GM19467 (cell line): Measurements from ENCODE around the gene UCP3.
"Not testable (repeated sequence)": the region's sequence is repeated elsewhere in the genome, so short reads cannot be mapped to it uniquely, and the experiment has no call there.

ENCODE experiments used
- ATAC-seq: cut with Tn5 transposase; IDR thresholded peaks from one replicate; pipeline ENCODE4 v1.9.1; 2021; ENCODE audit warnings: mild to moderate bottlenecking, moderate library complexity; ENCODE audit not compliant: unreplicated experiment

UCP3 gene

DNA sequence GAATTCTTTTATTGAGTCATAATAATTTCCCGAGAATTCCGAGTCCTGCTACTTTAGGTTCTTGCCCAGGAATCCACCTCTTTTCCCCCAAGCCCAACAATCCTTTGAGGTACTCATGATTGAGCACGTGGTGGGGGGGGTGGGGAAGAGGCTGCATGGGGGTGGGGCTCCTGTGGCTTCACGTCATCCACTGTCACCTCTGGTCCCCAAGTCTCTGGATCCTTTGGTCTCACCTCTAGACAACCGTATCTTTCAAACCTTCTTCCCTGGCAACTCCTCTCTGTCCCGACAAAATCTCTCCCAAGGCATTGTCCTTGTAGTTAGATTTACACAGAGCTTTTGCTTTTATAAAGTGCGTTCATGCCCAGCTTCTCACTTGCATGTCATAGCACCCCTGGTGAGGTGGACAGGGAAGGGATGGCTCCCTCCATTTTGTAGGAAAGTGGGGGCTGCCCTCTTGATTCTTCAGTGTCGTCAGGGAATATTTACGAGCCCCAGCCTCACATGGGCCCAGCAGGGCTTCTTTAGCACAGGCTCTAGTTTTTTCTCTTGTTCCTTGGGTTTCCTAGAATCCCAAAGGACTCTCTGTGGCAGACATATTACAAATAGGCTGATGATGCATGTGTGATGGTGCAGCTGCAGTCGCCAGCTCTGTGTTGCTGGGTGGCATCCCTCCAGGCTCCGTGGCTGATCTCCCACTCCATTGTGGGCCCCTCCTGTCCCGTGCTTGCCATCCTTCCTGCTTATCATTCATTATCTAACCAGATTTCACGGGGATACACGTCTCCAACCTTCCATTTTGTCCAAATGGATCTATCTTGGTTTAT is 8.4 kb downstream of the UCP3 start:
- ATAC-seq: no peak

DNA sequence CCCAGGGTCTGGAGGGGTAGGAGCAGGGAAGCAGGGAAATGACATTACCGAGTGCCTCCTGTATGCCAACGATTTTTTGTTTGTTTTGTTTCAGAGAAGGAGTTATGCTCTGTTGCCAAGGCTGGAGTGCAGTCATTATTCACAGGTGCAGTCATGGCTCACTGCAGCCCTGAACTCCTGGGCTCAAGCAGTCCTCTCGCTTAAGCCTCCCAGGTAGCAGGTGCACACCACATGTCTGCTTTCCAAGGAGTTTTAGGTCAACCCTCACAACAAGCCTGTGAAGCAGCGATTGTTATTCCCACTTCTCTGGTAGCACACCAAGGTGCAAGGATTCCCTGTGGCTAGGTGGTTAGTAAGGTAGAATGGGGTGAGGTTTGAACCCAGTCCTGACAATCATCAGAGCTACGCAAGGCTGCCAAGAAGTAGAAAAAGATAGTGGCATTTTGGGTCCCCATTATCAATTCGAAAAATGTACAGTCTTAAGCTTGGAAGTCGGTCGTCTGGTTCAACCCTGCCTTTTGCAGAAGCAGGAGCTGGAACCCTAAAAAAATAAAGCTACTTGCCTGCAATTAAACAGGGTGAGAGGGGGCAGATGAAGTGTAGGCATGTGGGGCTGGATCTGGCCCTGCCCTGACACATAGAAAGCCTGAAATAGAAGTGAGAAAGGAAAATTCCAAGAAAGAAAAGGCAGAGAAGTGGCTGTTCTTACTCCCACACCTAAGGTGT is 9.1 kb downstream of the UCP3 start:
- ATAC-seq: no peak

DNA sequence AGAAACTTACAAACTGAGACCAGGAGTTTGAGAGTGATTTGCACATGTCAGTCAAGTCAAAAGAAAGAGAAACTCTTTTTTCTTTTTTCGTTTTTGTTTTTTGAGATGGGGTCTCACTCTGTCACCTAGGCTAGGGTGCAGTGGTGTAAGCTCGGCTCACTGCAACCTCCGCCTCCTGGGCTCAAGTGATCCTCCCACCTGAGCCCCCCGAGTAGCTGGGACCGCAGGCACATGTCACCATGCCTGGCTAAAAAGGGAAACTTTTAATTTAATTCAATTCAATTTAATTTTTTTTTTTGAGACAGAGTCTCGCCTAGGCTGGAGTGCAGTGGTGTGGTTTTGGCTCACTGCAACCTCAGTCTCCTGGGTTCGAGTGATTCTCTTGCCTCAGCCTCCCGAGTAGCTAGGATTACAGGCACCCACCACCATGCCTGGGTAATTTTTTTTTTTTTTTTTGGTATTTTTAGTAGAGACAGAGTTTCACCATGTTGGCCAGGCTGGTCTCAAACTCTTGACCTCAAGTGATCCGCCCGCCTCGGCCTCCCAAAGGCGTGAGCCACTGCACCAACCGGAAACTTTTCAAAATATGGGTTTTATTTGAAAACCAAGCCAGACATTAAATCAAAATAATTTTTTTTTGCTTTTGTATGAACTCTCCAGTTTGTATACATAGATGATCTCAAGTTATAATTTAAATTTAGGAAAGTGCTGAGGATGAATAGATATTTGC is 9.9 kb downstream of the UCP3 start:
- ATAC-seq: no peak

DNA sequence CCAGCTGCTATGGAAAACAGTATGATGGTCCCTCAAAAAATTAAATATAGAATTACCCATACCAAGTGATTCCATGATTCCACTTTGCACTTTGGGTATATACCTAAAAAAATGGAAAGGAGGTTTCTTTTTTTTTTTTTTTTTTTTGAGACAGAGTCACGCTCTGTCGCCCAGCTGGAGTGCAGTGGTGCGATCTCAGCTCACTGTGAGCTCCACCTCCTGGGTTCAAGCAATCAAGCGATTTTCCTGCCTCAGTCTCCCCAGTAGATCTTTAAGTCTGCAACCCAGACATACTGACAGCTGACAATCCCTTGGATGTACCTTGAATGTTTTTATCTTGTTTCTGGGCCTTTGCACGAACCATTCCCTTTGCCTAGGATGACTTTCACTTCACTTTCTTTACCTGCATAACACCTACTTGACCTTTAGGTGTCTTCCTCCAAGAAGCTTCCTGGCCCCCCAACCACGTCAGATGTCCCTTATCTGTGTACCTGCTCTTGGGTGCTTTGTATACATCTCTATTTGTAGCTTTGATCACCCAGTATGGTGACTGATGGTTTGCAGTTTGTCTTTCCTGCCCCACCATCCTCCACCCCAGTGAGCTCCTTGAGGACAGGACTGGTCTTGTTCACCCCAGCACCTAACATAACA is 11.6 kb downstream of the UCP3 start:
- ATAC-seq: no peak

DNA sequence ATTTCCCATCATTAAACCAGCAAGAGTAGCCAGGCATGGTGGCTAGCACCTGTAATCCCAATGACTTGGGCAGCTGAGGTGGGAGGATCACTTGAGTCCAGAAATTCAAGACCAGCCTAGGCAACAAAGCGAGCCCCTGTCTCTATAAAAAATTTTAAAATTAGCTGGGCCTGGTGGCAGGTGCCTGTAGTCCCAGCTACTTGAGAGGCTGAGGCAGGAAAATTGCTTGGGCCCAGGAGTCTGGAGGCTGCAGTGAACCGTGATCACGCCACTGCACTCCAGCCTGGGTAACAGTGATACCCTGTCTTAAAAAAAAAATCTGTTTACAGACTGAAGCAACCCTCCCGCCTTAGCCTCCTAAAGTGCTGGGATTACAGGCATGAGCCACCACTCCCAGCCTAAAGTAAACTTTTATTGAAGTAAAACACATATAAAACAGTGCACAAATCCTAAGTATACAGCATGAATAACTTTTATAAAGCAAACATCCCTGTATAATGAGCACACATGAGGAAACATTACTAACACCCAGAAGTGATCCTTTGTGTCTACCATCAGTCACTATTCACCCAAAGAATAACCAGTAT is 12.6 kb downstream of the UCP3 start:
- ATAC-seq: no peak

DNA sequence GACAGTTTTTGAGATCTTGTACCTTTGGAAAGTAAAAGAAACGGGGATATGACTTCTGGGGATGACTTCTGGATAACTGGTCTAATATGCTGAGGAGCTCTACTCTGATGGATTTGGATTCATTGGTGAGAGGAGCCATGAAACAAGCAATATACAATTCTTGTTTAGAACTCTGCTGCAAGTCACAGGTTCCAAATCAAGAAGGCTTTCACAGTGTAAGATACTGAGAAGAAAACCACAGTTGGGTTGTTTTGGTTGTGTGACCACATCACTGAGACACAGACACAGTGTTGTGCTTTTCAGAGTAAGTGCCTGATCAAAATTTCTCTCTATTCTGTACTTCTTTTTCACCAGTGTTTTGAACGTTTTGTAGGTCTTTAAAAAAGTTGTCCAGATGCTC is 13.2 kb downstream of the UCP3 start:
- ATAC-seq: no peak

DNA sequence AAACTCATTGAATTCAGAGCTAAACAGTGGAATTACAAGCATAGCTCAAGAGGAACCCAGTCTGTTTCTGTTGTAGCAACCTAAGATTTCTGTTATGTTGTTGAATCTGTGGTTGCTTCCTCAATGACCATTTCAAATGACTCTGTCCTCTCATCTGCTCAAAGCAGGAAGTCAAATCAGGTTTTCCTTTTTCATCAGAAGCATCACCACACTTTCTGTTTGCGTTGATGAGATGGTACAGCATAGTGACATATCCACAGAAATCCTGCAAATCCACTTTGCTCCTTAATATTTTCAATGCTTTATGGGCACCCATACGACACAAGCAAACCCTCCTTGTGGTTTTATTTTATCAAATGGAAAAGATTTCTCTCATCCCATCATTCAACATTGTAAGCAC is 13.6 kb downstream of the UCP3 start:
- ATAC-seq: no peak

DNA sequence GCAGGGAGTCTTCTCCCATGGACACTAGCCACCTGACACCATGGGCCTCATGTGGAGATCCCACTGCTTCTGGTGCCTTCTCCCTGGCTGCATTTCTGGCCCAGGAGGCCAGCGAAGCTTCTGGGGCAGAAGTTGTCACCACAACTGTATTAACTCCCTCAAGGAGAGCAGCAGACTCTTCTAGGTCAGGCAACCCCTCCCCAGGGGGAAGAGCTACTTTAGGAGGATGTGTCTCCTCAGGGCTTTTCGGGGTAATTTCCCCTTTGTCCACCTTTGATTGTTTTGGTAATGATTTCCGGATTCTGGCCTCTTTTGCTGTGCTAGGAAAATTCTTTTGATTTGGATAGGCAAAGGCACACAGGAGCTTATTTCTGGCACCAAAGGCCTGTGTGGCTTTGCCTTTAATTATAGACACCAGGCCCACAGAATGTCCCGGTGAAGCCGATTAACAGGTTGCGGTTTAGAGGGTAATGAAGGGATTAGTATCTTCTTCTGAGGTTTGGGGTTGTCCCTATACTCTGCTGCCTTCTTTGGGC is 17.3 kb downstream of the UCP3 start:
- no peak for ATAC-seq

DNA sequence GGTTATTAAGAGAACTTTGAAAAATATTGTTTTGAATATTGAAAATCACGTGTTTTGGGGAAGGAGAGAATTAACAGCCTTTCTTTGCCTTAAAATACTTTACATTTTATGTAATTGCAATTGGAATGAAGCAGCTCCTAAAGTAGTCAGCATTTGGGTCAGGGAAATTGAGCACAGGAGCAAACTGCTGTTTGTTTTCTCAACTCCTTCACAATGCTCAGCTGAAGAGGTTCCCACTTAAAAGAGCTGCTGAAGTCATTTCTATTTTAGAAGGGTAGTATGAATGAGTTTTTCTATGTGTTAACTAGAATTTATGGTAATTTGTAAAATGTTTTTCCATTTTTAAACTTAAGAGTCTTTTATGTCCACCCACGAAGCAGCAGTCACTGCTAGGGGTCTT is 18.2 kb downstream of the UCP3 start:
- no peak for ATAC-seq

DNA sequence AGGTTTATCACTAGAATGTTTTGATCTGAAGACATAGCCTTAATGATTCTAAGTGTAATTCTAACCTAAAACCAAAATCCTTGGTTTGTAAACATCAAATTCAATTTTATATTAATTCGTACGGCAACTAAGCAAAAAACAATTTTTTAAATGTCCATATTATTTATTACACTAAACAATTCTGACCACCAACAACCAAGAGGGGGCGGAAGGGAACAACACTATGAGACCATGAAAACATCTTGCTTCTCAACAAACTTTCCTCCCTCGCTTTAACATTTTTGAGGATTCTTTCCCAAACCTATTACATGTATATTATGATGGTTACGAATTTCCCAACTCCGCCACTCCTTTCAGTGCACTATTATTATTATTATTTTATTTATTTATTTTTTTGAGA is 19.7 kb downstream of the UCP3 start:
- ATAC-seq: no peak

DNA sequence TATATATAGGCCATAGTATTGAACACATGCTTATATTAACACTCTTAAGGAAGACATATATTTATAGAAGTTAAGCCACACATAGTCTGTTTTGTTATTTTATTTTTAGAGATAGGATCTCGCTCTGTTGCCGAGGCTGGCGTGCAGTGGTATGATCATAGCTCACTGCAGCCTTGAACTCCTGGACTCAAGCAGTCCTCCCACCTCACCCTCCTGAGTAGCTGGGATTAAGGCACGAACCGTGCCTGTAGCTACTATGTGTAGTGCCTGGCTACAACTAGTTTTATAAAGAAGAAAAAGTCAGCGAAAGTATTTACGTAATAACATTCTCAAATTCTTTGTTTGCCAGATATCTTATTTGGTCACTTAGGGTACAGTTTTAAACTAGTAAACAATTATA is 20.7 kb downstream of the UCP3 start:
- ATAC-seq: no peak

DNA sequence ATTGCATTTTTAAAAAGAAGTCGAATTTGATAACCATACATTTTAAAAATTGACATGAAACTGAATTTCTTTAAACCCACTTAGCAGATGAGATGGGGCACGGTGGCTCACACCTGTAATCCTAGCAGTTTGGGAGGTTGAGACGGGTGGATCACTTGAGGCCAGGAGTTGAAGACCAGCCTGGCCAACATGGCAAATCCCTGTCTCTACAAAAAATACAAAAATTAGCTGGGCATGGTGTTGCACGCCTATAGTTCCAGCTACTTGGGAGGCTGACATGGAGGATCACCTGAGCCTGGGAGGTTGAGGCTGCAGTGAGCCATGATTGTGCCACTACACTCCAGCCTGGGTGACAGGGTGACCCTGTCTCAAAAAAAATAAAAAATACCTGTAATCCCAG is 23.2 kb downstream of the UCP3 start:
- ATAC-seq: not testable (repeated sequence)

DNA sequence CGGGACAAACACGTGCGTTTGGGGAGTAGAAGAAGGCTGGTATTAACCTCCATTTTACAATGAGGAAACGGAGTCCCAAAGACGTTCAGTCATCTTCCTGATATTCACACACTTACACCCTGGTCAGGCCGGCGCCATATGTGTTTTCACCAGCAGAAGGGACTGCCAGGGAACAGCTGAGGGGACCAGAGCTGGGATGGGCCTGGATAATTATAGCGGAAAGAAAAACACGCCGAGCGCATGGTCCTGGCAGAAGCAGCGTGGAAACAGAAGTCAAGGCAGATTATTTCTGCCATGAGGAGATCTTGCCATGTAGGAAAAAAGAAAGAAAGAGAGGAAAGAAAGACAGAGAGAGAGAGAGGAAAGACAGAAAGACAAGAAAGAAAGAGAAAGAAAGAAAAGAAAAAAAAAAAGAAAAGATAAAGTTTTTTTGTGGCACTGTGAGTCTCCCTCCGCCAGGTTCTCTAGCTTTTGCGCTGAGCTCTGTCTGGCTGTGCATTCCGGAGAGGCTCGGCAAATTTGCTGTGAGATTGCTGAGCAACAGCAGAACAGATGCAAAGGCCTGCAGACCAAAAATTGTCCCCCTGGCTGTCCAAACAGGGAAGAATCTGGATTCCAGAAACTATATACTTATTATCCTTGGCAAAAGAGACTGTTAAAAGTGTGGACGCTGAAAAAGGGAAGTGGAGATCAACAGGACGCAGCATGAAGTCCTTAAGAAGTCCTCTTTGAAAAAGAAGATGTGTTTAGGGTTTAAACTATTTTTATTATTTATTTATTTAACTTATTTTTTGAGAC is 24.9 kb downstream of the UCP3 start:
- ATAC-seq: no peak

DNA sequence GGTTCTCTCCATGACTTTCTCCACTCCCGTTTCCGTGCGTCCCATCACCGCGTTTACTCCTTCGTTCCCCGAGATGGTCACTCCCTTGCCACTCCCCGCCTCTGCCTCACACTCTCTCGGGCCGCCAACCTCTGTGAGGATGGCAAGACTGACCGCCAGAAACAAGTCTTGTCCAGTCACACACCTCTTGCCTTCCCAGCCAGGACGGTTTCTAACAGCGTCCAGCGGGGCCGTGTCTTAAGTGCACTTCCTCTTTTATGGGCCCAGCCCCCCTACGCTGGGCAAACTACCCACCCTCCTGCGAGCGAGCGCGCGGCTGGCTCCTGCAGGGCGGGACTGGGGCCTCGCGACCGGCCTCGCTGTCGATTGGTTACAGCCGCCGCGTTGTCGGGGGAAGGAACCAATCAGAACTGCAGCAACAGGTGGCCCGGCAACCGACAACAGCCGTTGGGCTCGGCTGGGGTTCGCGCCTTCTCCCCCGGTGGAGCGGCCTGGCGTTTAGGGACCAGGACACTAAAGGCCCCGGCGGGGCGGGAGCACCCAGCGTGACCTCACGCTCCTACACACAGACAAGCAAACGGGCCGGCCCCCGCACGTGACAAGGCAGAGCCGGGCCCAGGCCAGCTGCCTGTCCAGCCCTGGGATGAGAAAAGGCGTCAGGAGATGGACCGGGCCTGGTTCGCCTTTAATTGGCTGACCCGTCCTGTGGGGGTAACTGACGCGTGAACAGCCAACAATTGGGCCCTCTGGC is 25.7 kb downstream of the UCP3 start:
- ATAC-seq: peak; percentile 68

DNA sequence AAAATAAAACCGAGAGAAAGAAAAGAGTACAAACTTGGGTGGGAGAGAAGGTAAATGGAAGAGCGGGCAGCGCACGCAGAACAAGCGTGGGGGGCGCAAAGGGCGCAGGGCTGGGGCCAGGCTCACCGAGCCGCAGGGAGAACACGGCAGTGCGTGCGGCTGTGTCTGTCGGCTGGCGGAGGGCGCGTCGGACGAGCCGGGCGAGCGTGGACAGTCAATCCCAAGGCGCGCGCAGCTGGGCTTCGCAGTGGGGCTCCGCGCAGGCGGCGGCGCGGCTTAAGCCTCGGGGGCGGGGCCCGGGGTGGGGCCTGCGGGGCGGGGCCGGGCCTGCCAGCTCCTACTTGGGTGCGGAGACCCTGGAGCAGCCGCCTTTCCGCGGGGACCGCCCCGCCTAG is 26.3 kb downstream of the UCP3 start, which contains the start of gene UCP2:
UCP2 (minus strand) TSS at position 249 of the 395 bp plus-strand sequence. CDS start 4,465 bp downstream, outside the sequence.
- peak; percentile 37 for ATAC-seq

DNA sequence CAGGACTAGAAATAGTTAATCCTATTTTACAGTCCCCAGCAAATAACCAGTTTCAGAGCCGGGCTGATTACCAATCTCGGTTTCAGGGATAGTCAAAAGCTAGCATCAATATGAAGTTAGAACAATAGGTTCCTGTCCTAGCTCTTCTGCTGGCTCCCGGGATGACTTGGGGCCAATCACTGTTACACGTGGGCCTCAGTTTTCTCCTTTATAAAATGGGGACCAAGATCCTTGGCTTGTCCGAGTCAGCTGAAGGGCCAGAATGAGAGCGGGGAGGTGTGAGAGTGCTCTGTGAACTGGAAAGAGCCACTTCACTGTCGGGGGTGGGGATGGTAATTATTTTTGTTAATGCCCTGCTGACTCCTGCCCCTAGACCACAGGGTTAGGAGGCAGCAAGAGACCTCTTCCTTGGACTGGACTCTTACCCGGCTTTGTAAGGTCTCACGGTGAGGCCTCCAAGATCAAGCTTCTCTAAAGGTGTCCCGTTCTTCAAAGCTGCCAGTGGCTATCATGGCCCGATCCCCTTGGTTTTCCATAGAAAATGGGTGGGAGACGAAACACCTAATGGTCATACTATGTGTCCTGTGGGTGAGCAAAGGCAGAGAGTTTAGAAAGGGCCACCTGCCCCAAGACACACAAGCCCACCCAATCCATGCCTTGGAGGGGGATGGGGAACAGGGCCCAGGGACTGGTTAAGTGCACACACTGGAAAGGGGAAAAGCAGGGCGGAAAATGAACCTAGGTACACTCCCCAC is 27.7 kb downstream of the UCP3 start:
- no peak for ATAC-seq

DNA sequence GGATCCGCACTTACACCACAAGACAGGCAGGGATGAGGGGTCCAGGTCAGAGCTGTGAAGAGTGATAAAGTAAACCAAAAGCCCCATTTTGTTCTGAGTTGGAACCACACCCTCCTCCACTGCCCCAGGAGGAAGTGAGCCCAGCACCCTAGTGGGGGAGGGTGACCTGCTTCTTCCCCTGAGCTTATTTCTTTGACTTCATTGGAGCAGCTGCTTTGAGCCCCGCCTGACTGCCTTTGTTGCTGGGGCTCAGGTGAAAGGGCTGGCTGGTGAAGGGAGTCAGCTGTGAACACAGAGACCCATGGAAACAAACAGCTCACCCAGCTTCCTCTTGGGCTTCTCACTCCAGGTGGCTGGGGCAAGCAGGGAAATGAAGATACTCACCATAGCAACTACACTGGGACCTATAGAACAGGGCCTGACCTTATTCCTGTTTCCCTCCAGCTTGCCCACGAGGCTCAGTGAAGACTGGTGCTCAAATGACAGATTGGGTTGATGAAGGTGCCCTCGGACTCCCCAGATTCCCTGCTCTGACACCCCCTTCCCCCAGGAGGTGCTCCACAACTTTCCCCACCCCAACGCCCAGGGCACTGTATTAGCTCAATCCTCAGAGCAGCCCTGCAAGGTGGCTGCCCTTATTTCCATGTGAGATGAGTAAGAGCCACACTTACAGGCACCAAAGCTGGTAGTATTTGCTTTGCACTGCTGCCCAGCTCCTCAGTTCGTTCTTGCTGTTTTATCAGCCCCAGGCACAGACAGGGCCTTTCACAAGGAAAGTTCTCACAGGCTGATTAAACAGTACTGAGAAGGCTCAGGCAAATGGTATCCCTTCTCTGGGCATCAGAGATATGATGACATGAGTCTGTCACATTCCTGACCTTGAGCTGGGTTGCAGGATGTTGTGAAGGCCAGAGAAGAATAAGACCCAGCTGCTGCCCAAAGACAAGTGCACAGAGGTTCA is 28.6 kb downstream of the UCP3 start:
- peak; percentile 46 for ATAC-seq
